GM19467 (cell line): Measurements from ENCODE around the gene TNS3.

Experiments used
- ATAC-seq: cut with Tn5 transposase; IDR thresholded peaks from one replicate; pipeline ENCODE4 v1.9.1; 2021; ENCODE audit warnings: mild to moderate bottlenecking, moderate library complexity; ENCODE audit not compliant: unreplicated experiment

Gene TNS3

DNA sequence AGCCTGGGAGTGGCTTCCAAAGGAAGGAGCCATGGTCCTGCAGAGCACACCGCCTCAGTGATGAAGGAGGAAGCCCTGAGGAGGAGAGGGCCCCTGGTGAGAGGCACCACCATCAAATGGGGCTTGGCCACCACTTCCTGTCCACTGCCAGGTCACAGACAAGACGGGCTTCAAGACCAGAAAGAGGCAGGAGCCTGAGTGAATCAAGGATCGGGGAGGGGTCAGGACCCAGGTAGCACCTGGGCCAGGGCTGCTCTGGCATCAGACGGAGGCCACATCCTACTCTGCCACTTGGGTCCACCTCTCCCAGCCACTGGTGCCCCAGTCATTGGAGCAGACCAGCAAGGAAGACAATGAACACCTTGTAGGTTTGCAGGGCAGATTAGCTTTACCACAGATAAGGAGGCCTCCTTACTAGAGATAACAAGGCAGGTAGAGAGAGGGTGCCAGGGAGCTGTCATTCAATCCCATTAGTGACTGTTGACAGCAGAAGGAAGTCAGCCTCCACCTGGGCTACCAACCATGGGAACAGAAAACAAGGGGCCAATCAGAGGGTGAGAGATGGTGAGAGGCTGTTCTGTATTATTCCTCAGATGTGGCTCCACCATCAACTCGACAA is 143.4 kb downstream of the TNS3 start:
- no peak for ATAC-seq

DNA sequence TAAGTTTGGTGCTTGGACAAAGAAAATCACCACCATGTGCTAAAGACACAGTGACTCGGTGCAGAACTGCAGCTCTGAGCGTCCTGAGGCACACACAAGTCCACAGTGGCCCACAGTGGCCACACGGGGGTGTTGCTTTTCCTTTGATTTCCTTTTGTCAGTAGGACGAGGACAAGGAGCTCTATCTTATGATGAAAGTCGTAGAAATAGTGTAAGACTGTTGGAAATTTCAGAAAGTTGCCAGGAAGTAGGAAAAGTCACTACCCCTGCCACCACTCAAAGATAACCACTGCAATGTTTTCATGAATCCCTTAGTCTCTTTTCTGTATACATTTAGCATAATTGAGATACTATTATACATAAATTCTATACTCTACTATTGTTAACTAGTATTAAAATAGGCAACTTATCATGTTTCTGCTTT is 146.0 kb downstream of the TNS3 start:
- no peak for ATAC-seq

DNA sequence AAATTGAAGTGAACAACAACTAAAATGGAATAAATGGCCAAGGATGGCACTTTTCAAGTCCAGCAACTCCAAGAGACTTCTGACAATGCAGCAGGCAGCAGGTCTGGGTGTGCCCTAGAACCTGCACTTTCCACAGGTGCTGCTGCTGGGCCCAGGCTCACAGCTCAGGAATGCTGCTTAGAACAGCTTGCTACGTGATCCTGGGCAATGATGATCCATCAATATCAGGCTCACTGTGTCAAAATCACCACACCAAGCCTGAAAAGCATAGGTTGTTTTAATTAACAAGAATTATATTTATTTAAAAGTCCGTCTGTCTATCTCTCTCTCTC is 148.4 kb downstream of the TNS3 start:
- no peak for ATAC-seq

DNA sequence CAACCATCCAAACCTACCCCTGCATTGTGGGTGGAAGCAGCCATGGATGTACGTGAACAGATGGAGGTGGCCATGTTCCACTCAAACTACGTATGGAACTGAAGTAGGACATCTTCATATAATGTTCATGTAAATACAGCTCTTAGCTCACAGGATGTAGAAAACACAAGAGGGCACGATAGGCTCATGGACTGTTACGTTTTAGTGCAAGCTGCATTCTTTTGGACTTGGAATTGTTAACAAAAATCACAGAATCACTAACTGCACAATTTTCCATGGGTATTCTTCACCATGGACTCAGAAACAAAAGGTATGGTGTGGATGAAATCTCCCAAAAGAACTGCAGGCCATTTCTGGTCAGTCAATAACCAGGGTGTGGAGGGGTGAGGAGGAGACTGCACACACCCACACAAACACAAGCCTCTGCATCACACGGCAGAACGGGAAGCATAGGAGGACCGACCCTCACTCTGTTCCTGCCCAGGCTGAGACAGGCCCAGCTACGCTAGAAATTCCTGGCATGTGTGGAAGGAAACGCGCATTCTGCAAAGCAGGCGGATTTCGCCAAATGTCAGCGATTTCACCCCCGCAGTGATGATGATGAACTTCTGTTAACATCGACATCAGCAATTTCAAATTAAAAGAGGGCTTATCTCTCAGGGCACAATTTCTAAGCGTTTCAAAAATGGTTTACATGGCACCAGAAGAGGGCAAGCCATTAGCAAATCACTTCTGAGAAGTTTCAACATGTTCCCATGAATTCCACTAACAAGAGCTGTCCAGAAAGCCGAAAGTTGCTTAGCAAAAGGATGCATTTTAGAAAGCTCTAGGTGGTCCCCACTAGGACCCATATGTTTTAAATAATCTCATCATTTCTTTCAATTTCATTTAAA is 149.0 kb downstream of the TNS3 start:
- ATAC-seq: no peak

DNA sequence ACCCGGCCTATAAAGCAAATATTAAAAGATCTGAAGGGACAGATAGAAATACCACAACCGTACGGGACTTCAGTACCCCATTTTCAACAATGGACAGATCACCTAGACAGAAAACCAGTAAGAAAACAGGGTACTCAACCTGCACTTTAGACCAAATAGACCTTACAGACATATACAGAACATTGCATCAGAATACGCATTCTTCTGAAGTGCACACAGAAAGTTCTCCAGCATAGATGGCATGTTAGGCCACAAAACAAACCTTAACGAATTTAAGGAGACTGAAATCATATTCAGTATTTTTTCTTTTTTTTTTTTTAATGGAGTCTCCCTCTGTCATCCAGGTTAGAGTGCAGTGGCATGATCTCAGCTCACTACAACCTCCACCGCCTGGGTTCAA is 151.5 kb downstream of the TNS3 start:
- no peak for ATAC-seq

DNA sequence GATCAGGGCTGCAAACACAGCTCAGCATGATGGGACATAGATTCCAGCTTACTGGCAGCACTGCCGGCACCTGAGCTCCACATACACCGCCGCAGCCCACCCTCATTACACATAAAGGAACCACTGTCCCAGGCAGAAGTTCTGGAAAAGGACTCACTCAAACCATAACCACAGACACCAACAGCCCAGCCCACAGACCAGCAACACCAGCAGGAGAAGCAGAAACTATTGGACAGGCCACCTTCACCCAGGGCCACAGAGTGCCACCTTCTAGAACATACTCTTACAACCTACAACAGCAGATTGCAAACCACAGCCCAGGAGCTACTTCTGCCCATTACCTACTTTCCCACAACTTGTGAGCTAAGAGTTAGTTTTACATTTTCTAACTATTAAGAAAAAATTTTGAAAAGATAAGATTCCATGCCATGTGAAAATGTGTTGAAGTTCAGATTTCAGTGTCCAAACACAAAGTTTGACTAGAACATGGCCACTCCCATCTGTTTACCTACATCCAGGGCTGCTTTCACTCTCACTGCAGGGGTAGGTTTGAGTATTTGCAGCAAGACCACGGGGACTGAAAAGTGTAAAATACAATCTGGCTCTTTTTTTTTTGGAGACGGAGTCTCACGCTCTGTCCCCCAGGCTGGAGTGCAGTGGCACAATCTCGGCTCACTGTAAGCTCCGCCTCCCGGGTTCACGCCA is 153.0 kb downstream of the TNS3 start:
- no peak for ATAC-seq

DNA sequence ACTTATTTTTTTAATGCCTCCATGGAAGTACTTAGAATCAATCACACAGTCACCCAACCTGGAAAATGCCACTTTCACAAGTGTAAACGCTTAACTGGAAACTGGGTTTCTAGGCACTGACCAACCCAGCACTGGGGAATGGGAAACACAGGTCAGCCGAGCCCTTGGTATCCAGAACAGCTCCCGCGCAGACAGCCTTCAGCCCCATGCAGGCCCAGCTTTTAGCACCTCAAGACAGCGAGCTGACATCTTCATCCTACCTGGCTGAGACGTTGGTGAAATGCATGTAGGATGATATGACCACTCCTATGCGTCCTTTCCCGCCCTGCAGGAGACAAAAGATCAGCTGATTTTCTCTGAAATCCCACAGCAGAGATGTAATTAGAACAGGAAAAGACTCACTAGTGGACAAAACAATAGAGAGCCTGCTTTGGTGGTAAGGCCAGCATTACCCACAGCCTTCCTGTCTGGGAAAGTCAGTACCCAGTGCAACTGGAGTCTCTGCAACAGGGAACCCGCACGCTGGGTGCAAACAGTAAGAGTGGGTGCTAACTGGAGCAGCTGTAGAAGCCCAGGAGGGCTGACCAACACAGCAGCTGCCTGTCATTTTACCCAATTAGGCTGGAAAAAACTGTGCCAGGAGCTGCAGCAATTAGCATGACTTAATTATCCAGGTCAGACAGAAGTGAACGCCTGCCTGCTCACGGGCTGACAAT is 153.7 kb downstream of the TNS3 start:
- ATAC-seq: no peak

DNA sequence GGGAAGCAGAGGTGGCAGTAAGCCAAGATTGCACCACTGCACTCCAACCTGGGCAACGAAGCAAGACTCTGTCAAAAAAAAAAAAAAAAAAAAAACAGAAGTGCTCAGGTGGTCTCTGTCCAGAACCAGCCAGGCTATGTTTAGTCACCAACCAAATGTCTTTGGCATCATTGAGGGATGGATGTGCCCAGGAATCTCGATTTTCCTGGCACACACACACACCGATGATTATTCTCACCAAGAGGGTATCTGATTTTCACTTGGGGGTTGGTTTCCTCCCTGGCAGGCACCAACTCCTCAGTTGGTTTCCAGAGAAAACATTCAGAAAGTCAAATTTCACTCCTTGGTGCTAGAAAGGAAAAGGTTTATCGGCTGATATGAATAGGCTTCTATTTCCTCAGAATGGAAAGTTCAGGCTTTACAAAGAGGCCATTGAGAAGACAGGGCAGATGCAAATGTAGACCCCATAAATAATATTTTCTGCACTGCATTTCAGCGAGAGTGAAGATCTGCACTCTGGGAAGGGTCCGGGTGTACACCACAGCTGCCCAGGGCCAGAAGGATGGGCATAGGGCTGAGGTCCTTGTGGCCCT is 154.8 kb downstream of the TNS3 start:
- no peak for ATAC-seq

DNA sequence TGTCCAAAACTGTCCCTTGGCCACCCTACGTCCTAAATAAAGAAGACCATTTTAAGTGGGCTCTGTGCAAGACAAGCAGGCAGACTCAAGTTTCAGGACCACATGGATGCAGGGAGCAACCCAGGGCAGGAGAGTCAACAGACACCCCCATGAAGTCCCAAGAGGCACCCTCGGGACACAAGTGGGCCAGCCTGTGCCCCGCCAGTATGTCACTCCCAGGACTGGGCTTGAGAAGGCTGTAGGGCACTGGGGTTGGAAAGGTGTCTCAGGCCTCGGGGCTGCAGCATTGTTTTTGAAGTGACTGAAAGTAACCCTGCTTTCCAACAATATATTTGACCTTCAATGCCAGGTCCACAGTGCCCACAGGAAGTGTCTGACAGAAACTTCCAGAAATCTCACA is 157.4 kb downstream of the TNS3 start:
- ATAC-seq: no peak

DNA sequence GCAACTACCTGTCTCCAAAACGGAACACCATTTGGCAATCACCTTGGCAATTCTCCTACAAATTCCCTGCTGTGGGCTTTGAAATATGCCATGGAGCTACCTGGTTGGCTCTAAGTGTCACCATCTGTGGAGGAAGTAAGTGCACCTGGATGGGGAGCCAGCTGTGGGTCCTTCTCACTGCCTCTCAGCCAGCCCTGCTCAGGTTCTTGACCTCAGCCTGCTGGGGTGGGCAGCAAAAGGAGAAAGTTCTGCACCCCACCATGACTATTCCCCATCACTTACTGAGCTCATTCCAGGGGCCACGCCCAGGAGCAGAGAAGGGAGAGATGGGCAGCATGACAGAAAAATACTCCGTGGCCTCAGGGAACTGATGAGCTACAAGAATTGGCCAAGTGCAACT is 158.7 kb downstream of the TNS3 start:
- no peak for ATAC-seq

DNA sequence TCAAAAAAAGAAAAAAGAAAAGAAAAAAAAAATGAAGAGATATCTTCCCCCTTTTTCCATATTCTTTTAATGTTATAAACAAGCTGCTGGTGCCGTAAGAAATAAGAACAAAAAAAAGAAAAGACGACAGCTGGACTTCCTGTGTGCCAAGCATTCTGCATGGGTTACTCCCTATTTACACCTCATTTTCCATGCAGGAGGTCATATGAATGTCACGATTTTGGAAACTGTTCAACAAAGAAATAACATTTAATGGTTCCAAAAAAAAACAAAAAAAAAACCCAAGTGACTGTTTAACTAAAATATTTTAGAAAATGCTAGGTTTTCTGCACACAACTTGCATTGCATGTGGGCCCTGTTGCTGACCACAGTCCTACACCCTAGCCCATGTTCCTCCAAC is 159.3 kb downstream of the TNS3 start:
- ATAC-seq: no peak

DNA sequence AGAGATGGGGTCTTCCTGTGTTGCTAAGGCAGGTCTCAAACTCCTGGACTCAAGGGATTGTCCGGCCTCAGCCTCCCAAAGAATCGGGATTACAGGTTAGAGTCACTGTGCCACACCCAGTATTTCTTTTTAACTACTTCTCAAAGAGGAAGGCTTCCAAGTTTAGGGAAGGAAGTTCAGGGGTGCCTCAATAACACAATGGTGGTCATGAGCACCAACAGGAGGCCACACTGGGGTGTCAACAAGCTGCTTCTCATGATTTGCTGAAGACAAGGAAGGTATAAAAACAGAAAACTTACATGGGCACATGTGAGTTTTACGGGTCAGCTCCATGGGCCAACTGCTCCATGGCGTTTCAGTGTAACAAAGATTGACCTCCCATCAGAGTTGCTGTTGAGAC is 160.5 kb downstream of the TNS3 start:
- no peak for ATAC-seq

DNA sequence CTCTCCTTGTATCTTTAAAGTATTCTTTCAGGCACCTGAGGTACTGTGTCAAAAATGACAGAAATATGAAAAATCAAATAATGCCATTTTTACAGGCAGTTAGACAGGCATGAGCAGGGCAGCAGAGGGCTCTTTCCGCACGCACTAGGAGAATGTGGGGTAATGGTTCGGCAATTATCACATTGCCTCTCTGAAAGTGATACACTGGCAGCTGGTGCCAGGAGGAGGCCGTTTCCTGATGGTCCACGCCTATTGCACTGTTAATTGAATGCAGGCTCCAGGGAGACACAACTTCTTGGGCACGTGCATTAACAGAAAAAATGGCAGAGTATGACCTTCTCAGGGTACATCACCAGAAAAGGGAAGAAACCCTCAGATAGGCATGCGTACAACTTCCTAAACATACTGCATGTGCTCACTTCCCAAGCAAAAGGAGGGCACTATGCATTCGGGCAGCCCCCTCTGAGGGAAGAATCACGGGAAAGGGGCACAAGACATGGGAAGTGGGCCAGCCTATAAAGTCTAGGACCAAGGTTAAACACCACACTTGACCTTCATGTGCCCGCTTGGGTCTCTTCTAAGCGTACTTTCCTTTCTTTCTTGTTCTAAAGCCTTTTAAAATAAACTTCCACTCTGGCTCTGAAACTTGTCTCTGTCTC is 161.7 kb downstream of the TNS3 start:
- ATAC-seq: no peak

DNA sequence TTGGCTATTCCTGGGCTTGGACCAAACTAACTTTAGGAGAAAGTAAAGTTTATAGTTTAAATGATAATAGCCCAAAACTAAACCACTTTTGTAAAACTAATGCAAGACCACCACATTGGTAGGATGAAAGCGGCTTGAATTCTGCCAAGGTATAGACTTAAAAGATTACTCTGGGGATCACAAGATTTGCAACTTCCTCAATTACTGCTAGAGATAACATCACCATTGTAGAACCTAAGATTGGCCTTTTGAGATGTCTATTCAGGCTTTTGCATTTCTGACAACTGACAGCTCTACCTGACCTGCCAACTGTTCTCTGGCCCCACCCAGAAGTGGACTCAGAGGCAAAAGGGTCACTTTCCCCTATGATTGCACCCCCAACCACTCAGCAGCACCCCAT is 162.4 kb downstream of the TNS3 start:
- no peak for ATAC-seq

DNA sequence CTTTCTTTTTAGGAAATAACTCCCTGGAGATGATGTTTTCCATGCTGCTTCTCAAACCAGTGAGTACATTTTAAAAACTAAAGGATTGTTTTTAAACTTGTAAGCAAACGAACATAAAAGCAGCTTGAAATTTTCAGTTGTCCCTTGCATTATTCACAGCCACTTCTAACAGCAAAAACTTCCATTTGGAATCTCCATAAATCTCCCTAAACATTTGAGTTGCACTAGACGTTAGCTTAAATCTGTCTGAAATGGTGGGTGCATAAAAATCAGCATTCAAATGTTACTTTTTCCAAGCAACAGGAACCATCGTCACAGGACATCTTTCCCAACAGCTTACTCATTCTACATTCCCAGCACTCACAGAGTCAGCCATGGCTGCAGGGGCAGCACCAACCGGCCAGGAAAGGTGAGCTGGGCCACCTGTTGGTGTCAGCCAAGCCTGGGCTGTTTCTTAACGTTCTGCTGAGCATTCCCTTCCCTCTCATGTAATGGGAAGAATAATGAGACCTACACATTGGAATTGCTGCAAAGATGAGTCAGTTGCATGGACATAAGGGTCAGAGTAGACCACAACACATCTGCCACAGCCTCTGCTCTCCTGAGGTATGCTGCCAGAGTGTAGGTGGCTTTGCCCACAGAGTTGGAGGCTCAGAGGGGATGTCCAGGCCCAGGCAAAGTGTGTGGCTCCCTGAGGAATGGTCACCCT is 163.2 kb downstream of the TNS3 start:
- ATAC-seq: no peak

DNA sequence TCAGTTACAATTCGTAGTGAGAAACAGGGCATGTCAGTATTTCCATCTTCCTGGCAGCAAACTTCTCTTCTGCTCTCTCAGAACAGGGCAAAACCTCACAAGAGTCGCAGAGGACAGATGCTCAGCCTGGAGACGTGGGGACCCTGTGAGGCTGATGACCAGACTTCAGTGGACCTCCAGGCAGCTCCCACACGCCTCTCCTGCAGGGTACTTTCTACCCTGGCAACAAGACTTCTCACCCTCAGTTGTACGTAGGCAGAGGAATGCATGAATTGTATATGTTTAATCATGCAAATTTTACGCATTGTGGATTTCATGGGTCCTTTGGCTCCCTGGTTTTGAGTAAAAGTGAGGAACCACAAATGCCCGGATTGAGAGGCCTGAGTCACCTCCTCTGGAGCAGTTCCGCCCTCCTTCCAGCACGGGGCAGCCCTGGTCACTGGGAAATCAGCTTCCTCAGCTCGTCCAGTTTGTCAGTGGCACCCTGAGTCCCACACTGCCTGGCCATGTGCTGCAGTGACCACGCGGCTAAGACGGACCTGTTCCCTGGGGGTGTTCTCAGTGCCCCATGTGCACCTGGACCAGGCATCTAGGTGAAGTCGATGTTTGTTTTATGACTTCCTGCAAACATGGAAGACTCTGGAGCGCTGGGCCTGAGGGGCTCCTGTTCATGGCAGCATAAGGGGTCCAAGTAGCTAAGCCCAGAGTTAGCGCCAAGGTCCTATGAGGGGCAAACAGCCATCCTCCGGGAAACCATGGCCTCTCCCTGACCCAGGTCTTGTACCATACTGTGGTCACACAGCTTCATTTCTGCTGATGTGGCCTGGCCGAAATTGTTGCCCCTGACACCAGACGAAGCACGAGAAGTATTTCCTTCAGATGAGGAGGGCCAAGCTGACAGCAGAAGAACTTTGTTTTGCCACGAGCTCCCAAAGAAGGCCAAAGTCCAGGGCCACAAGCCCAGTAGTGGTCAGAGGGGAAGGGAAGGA is 165.1 kb downstream of the TNS3 start:
- ATAC-seq: no peak

DNA sequence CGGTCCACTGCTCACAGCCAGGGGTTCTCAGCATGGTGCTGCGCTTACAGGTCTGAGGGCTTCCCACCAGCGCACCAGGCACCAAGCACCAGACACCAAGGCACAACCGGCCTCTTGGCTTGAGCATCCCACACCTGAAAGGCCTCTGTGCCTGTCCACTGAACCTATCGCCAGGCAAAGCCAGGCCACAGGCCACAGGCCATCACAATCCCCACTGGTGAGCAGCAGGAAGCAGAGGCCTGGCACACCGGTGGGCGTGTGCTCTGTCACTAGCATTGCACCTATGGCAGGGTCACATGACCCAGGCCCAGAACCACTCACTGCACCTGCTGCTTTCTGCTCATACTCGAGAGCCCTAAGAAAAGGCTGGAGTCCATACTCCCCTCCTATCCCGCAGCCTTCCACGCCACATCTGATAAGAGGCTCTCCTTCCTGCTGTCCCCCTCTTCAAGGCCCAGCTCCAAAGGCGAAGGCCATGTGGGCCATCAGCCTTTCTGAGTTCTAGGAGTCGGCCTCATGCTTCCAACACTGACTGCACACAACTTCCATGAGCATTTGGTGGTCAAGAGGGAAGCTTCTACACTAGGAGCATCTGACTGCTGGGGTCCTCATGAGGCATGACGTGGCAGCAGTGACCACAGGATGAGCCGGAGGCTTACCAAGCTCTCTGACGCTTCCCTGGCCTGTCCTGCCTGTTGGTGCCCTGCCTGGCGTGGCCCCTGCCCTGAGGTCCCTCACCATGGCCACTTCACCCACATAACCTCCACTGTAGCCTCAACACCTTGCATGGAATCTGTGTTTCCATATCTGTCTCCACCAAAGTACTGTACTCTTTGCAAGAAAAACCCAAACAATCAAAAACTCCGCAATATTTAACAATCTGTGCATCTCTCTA is 166.3 kb downstream of the TNS3 start:
- no peak for ATAC-seq
